H1 (cell line): ENCODE measurements around the gene LRPPRC.

Source experiments
- CHD2 ChIP-seq: IDR thresholded peaks from 2 replicates; pipeline ENCODE4 v1.6.1; 2012; ENCODE audit warnings: low read length, improper control_type of control experiment
- JUND ChIP-seq: IDR thresholded peaks from 2 replicates; pipeline ENCODE4 v1.6.1; 2011; ENCODE audit warnings: mild to moderate bottlenecking, improper control_type of control experiment, low read length
- POLR2AphosphoS5 ChIP-seq: IDR thresholded peaks from 2 replicates; pipeline ENCODE4 v1.6.1; 2011; ENCODE audit warnings: low read depth, low read length
- SP1 ChIP-seq: IDR thresholded peaks from 2 replicates; pipeline ENCODE4 v1.6.1; 2011; ENCODE audit warnings: low read depth, low read length

DNA sequence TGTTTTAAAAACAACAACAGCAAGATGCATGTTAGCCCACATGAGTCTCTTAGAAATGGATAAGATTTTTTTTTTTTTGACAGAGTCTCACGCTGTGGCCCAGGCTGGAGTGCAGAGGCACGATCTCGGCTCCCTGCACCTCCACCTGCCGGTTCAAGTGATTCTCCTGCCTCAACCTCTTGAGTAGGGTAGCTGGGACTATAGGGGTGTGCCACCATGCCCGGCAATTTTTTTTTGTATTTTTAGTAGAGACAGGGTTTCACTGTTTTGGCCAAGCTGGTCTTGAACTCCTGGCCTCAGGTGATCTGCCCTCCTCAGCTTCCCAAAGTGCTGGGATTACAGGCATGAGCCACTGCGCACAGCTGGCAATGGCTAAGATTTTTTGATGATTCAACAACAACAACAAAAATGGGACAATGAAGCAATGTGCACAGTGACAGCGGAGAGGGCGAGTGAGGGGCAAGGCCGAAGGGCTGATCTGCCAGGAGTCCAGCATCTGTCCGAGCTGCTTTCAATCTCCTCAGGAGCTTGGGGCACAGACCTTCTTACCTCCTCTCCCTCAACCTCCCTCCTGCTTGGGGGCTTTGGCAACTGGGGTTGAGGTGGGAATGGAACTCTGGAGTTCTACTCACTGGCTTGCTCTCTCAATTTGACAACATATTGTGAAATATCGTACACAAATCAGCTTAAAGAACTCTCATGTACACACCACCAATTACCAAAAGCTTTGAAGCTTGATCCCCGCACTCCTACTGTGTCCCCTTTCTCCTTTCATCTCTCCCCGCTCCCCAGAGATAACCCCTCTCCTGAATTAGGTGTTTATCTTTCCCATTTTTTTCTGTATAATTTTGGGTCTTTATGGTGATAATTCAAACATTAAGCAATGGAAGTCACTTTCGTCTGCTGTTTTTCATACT, 153.6 kb downstream of the LRPPRC start:
- TF ChIP-seq CHD2 = no peak
- TF ChIP-seq JUND = no peak
- TF ChIP-seq SP1 = no peak
- TF ChIP-seq POLR2AphosphoS5 = no peak
